CD4-positive, alpha-beta T cell treated with Interleukin-6 at 100 ng/mL for 8 hours (primary cell): ENCODE results near the gene RELN.

ENCODE experiments used
- DNase-seq: peaks from one replicate; pipeline ENCODE4 v3.0.0-alpha.2; 2020; ENCODE audit warnings: mixed read lengths, low spot score

The RELN gene

GRCh38 chr7:103474956-103475355 is 514.5 kb downstream of the RELN start:
- DNase-seq = no peak

GRCh38 chr7:103469095-103469948 is 520.1 kb downstream of the RELN start:
- no peak for DNase-seq

- no peak for DNase-seq
These were observed 522.6 kb downstream of the RELN start for GRCh38 chr7:103466814-103467213.

- no peak for DNase-seq
These were observed 527.1 kb downstream of the RELN start for GRCh38 chr7:103462358-103462757.

GRCh38 chr7:103447073-103447960 is 542.1 kb downstream of the RELN start:
- DNase-seq = no peak

GRCh38 chr7:103446049-103446520 is 543.4 kb downstream of the RELN start, which contains the start of gene SLC26A5:
SLC26A5 (minus strand) TSS chr7:103446207; CDS start chr7:103421514, 24,693 bp downstream.
- no peak for DNase-seq

GRCh38 chr7:103445228-103446048 is 544.0 kb downstream of the RELN start:
- no peak for DNase-seq

GRCh38 chr7:103439661-103440060 is 549.8 kb downstream of the RELN start:
- no peak for DNase-seq

- DNase-seq = no peak
These were observed 551.8 kb downstream of the RELN start for GRCh38 chr7:103437623-103438022.

GRCh38 chr7:103432712-103433111 is 556.7 kb downstream of the RELN start:
- DNase-seq = no peak

- DNase-seq = no peak
These were observed 564.3 kb downstream of the RELN start for GRCh38 chr7:103425177-103425576.

GRCh38 chr7:103423467-103424179 is 565.8 kb downstream of the RELN start:
- DNase-seq = no peak
